Keratinocyte (primary cell): Measurements from ENCODE around the gene GSG1.

Source experiments
- CTCF ChIP-seq, 3 experiments: IDR thresholded peaks in 1 of 3; conservative IDR thresholded peaks in 1 of 3; optimal IDR thresholded peaks in 1 of 3; 2 replicates in 2 of 3; 3 replicates in 1 of 3; pipeline versions ENCODE3 to v1.5.1; 2011; ENCODE audit warnings: low read length in 3 of 3, mild to moderate bottlenecking in 3 of 3, moderate library complexity in 2 of 3, control low read depth in 1 of 3, inconsistent platforms in 1 of 3; ENCODE audit not compliant: insufficient read depth in 2 of 3; ENCODE audit errors: extremely low read depth in 1 of 3
- EZH2 ChIP-seq: IDR thresholded peaks from one replicate; pipeline ENCODE4 v1.6.1; 2012; ENCODE audit warnings: inconsistent platforms, mild to moderate bottlenecking, low read length, moderate library complexity

DNA sequence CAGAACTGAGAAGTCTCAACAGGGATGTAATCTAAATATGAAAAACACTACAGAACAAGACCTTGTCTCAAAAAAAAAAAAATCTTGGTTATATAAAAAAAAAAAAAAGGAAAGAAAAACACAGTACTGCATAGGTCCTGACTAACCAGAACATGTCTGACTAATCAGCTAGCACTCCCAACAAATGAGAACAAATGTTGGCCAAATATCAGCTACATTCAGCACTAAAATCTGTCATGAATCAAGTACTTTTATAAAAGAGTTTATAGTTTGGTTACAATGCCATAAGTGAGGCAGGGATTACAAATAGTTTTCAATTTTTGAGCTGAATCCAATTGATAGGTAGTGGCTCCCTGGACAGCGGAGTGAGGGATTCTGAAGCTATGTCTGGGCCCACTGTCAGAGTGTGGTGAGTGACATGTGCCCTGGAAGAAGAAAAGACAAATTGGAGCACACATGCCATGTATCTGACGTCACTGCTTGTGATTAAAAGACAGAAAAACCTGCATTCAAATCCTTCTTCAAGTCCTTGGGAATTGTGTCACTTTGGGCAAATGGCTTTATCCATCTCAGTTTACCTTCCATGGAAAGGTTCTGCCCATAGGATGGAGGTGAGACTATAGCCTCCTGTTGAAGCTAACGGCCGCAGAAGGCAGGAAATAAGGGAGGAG, 64.8 kb downstream of the GSG1 start:
- TF ChIP-seq CTCF (optimal IDR thresholded peaks at IDR 0.05 in 1 of 3, IDR thresholded peaks at IDR 0.05 in 1 of 3, conservative IDR thresholded peaks at IDR 0.05 in 1 of 3; ENCODE audit: extremely low read depth in 1 of 3, insufficient read depth in 2 of 3, low read length in 3 of 3) = no peak
- no peak for TF ChIP-seq EZH2
